GM12874 (cell line): ENCODE results near the gene TSPAN32.

Experiments
- TF ChIP-seq, protein P1 (sequence below): IDR thresholded peaks from 2 replicates; pipeline ENCODE4 v1.5.1; 2011; ENCODE audit warnings: low read depth, mild to moderate bottlenecking, control low read depth, low read length, moderate library complexity; ENCODE audit not compliant: insufficient read depth

Gene TSPAN32

DNA sequence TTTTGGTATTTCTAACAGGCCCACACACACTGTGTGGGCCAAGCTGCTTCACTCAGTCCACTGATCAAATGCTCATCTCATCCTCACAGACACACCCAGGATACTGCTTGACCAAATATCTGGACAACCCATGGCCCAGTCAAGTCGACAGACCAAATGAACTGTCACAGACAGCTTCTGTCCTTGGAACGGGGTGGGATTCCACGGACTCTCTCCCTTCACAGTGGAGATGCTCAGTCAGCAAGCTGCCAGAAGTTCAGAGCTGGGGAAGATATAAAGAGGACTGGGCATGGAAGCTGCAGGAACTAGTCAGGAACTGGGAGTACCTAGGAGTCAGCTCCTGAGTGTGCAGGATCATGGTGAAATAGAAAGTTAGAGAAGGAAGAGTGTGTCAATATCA lies 40.7 kb downstream of the TSPAN32 start:
- TF ChIP-seq, protein P1, sequence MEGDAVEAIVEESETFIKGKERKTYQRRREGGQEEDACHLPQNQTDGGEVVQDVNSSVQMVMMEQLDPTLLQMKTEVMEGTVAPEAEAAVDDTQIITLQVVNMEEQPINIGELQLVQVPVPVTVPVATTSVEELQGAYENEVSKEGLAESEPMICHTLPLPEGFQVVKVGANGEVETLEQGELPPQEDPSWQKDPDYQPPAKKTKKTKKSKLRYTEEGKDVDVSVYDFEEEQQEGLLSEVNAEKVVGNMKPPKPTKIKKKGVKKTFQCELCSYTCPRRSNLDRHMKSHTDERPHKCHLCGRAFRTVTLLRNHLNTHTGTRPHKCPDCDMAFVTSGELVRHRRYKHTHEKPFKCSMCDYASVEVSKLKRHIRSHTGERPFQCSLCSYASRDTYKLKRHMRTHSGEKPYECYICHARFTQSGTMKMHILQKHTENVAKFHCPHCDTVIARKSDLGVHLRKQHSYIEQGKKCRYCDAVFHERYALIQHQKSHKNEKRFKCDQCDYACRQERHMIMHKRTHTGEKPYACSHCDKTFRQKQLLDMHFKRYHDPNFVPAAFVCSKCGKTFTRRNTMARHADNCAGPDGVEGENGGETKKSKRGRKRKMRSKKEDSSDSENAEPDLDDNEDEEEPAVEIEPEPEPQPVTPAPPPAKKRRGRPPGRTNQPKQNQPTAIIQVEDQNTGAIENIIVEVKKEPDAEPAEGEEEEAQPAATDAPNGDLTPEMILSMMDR: no peak

DNA sequence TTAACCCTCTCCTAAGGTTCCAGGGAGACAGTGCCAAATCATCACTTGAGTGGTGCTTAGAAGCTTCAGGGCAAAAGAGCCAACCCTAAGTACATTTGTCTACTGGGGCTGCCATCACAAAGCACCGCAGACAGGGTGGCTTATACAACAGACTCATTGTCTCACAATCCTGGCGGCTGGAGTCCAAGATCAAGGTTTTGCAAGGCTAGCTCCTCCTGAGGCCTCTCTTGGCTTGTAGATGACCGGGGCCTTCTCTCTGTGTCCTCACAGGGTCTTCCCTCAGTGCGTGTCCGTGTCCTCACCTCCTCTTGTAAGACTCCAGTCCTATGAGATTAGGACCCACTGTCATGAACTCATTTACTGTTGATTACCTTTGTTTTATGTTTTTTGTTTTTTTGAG lies 41.2 kb downstream of the TSPAN32 start:
- TF ChIP-seq, protein P1: no peak

DNA sequence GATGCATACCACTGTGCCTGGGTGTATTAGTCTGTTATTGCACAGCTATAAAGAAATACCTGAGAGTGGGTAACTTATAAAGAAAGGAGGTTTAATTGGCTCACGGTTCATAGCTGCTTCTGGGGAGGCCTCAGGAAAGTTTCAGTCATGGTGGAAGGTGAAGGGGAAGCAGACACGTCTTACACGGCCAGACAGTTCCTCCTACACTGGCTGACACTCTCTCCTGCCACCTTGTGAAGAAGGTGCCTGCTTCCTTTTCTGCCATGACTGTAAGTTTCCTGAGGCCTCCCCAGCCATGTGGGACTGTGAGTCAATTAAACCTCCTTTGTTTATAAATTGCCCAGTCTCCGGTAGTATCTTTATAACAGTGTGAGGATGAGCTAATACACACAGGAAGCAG lies 41.7 kb downstream of the TSPAN32 start:
- TF ChIP-seq, protein P1: no peak

DNA sequence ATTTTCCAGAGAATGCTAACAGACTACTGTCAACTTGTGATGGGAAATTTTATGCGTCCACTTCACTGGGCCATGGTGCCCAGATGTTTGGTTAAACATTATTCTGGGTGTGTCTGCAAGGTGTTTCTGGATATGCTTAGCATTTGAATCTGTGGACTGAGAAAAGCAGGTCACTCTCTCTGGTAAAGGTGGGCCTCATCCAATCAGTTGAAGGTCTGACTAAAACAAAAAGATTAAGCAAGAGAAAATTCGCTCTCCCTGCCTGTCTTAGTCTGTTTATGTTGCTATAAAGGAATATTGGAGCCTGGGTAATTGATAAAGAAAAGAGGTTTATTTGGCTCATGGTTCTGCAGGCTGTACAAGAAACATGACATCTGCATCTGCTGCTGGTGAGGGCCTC lies 43.2 kb downstream of the TSPAN32 start:
- TF ChIP-seq, protein P1: no peak

DNA sequence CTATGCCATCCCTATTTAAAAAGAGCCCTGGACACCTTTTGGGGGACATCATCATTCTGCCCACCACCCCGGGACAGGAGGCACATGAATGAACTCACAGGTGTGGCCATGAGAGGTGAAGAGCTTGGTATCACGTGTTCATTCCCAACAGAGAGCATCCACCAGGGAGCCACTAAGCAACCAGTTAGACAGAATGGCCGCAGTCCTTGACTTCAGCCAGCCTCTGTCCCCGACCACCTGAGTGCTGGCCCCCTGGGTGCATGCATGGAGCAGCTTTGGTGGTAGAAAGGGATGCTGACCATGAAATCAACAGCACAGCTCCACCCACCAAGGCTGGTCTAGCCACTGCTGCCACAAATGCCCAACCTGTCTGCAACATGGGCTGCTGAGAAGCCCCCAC lies 44.2 kb downstream of the TSPAN32 start:
- TF ChIP-seq, protein P1: no peak

DNA sequence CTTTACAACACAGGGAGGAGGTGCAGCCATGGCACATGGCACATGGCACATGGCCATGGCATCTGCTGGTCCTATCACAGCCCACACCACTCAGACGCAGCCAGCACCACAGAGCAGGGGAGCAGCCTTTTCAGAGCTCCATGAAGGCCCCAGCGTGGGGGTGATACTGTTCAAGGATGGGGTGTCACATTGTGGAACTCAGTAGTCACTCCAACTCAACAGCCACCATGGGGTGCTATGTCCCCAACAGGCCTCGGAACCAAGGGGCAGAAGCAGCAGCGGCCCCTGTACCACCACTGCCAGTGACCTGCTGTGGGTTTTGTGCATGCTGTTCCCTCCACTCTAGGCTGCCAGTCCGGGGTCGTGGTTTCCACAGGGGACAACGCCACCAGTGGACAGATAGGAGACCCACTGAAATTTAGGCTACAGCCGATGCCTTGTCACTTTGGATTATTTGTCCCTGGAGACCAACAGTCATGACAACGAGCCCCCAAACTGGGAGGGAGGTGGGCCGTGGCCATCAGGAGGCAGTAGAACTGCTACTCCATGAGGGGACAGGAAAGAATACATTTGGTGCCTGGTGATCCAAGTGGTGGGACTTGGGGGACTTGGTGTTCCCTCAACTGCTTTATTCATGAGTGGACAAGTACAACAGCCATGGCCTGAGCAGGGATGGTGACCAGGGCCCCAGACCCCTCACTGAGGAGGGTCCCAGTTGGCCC lies 44.9 kb downstream of the TSPAN32 start:
- TF ChIP-seq, protein P1: no peak

DNA sequence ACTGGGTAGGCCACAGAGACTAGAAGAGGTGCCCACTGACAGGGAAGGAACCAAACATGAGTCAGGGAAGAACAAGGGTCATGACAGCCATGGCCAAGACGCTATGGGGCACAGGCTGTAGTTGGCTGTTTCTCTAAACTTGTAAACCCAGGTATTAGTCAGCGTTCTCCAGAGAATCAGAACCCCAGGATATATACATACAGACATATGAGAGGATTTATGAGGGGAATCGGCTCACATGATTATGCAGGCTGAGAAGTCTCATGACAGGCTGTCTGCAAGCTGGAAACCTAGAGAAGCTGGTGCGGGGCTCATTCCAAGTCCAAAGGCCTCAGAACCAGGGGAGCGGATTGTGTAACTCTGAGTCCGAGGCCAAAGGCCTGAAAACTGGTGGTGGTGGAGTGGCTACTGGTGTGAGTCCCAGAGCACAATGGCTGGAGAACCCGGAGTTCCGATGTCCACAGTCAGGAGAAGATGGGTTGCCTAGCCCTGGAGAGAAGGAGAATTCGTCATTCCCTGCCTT lies 45.6 kb downstream of the TSPAN32 start:
- TF ChIP-seq, protein P1: no peak
